ENCODE data around the gene GKN1.

GRCh38 chr2:68926796-68927195 is 47.6 kb upstream of the GKN1 start:
- TF ChIP-seq CTCF (IDR thresholded peaks at IDR 0.05) (no peak), POLR2A (IDR thresholded peaks at IDR 0.05) (no peak), POLR2AphosphoS5 (IDR thresholded peaks at IDR 0.05) (no peak)
